ENCODE data around the gene SPX.

Gene SPX, protein sequence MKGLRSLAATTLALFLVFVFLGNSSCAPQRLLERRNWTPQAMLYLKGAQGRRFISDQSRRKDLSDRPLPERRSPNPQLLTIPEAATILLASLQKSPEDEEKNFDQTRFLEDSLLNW

GRCh38 chr12:21526053-21526452, at the start of gene SPX:
SPX (plus strand) TSS chr12:21526296; CDS start chr12:21526473, 177 bp downstream.
- no peak for DNase-seq (ENCODE audit: low spot score)

DNA sequence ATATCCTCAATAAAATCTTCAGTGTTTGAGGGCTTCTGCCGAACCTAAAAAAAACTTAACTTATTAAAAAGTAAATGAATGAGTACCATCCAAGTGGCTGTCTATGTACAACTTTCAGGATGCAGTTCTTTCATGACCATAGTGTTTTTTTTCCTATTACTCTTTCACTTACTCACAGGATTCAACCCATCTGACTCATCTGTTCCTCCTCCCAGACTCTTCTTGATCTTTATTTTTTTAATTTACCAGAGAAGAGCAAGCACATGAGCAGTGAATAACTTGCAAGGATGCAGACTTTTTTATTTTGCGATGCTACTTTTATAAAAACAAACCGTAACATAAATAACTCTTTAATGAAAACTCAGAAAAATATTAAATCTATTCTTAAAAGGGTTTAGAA, 49.1 kb upstream of the SPX start:
- DNase-seq (ENCODE audit: low spot score): no peak

DNA sequence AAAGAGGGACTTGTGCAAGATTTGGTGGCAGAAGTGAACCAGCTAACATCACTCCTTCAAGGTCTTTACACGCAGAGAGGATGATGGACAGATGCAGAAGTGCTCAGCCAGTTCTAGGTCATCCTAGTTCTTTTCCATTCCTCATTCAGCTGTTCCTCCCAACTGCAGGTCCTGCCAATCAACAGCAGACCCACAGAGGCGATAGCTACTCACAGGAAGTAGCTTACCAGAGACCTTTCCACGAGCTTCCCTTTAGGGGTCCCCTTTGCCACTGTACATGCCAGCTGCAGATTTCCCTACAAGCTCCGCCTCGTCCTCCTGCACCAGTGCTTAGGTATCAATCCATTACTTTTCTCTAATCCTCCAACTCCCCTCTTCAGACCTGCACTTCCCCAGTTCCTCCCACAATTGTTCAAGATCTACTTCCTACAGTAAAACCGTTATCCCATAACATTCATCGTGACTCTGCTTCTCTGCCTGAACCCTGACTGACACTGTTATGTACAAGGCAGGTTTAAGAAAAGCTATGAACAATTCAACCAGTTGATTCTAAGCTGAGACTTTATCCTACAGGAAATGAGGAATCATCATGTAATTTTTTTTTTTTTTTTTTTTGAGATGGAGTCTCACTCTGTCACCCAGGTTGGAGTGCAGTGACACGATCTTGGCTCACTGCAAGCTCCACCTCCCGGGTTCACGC, 47.2 kb upstream of the SPX start:
- DNase-seq (ENCODE audit: low spot score): no peak

- DNase-seq (ENCODE audit: low spot score): no peak
Measured at GRCh38 chr12:21483531-21483930, 42.6 kb upstream of the SPX start.

DNA sequence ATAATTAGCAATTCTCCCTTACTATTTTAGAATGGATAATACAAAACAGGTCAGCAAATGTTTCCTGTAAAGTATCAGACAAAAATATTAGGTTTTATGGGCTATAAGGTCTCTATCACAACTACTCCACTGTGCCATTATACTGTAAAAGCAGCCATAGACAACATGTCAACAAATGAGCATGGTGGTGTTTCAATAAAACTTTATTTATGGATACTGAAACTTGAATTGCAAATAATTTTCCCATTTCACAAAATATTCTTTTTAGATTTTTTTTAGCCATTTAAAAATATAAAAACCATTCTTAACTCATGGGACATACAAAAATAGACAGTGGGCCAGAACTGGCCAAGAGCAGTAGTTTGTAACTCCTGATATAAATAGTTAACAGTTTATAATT, 40.1 kb upstream of the SPX start:
- DNase-seq (ENCODE audit: low spot score): no peak

DNA sequence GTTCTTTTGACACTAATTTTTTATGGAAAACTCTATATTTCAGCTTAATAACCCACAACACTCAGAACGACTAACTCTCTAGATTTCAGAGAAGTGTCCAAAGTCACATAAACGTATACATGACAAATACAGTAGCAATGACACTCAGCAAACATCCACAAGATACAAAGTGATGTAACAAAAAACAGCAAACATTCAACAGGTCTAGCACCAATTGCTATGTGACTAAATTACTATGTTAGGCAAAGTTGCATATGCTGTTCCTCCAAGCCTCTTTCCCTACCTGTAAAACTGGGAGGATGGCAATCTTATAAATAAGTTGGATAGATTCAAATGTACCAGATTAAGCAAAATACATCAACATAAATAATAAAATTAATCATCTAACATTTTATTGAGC, 26.3 kb upstream of the SPX start:
- DNase-seq (ENCODE audit: low spot score): no peak

DNA sequence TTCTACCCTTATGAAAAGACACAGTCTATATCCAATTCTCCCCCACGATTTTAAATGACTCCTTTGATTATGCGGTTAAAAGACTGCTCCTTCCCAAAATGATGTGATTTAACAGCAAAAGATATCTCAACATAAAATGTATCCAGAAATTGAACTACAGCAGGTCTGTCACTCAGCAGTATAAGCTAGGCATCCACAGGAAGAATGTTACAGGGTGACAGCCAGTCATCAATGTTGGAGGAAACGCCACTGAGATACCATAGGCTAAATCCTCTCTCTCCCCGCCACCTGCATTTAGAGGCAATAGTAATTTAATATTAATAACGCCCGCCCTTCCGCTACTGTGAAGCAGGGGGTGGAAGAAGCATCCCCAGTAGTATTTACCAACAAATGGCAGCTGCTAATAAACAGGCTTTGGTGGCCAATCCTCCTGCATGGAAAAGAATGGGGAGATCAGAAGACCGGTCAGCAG, 25.3 kb upstream of the SPX start:
- no peak for DNase-seq (ENCODE audit: low spot score)

GRCh38 chr12:21501258-21502163, 24.6 kb upstream of the SPX start, which contains the start of the genes GOLT1B and RECQL:
GOLT1B (plus strand) TSS chr12:21501789; CDS start chr12:21501924, 135 bp downstream.
RECQL (minus strand) TSS chr12:21501635; CDS start chr12:21499570, 2,065 bp downstream.
- DNase-seq (ENCODE audit: low spot score): peak; percentile 97

GRCh38 chr12:21502164-21502496, 24.0 kb upstream of the SPX start:
- DNase-seq (ENCODE audit: low spot score): peak; percentile 4

- no peak for DNase-seq (ENCODE audit: low spot score)
Measured at GRCh38 chr12:21502872-21503271, 23.2 kb upstream of the SPX start.

GRCh38 chr12:21505888-21506287, 20.2 kb upstream of the SPX start:
- DNase-seq (ENCODE audit: low spot score): no peak

DNA sequence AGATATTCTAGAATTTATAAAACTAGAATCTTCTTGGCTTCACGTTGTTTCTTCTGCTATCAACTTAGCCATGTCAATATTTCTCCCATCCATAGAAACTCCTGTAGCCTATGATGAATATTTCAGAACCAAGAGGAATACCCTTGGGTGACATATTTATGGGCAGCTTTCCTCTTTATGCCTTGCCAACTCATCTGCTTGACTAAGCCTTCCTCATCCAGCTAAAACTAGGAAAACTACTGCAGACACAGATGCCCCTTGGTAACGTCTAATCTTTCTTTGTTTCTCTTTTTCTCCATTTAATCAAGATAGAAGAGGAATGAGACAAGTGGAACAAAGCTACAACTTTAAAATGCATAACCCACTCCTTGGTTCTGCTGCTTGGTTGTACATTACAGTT, 18.2 kb upstream of the SPX start:
- DNase-seq (ENCODE audit: low spot score): no peak

- no peak for DNase-seq (ENCODE audit: low spot score)
Measured at GRCh38 chr12:21509768-21510167, 16.3 kb upstream of the SPX start.

DNA sequence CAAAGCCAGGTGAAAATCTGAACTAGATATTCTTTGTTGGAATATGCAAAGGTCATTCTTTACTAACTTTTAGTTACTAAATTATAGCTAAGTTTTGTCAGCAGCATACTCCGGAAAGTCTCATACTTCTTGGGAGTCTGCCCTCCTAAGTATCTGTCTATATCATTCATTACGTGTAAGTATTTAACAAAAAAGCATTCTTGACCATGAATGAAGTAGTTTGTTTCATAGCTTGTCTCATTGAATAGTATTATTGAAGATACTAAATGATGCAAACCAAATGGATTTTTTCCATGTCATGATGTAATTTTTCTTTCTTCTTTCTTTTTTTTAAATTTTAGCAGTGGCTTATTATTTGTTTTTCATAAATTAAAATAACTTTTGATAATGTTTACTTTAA, 9.8 kb upstream of the SPX start:
- DNase-seq (ENCODE audit: low spot score): peak; percentile 56

DNA sequence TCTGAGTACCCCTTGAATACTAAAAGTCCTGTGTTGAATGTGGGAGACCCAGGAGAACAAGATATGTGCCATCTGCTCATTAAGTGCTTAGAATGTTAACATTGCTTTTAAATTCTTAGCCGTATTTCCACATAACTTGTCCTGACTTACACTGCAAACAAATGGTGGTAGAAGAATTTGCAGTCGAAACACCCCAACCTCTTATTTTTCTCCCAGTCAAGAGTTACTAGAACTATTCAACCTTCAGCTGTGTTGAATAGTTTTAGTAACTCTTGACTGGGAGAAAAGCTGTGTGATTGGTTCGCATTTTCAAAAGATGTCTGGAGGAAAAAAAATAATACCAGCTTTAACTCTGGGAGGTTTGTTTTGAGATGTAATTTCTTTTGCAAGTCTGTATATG, 7.6 kb upstream of the SPX start:
- no peak for DNase-seq (ENCODE audit: low spot score)

DNA sequence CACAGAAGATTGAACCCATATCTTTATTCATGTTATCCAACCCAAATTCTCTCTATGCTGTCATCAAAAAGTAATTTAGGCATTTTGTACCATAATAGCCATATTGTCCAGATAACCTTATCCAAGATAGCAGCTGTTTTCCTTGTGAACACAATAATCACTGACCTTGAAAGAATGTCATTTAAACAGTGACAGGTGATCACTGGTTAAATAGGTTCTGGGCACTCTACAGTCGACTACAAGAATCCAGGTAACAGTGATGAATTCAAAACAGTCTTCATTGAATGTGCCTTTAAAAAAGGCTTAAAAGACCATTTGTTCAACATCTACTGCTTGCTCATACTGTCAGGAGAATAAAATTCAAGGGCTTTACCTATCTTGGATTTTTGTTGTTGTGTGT, 4.6 kb upstream of the SPX start:
- DNase-seq (ENCODE audit: low spot score): no peak

GRCh38 chr12:21523148-21523547, 2.9 kb upstream of the SPX start:
- no peak for DNase-seq (ENCODE audit: low spot score)

DNA sequence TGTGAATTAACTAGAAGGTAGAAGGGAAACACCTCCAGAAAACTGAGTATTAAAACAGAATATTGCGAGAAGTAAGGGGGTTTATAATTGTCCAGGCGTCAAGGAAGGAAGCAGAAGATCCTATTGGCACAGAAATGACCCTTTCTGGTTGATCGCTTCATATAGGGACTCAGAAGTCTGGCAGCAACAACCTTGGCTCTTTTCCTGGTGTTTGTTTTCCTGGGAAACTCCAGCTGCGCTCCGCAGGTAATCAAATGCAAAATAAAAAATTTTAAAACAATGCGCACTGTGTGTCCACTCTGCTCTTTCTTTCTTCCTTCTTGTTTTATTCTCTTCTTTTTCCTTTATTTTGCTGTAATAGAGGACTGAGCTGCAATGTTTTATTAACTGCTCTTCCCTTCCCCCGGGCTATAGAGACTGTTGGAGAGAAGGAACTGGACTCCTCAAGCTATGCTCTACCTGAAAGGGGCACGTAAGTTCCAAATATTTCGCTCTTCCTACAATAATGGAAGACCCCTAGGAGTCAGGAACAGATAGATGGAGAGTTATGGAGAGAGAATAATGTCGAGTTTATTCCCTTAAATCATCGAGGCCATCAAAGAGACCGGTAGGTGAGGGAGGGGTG, 737 bp downstream of the SPX start:
- no peak for DNase-seq (ENCODE audit: low spot score)

- peak; percentile 15 for DNase-seq (ENCODE audit: low spot score)
Measured at GRCh38 chr12:21527451-21528180, 1.5 kb downstream of the SPX start.

DNA sequence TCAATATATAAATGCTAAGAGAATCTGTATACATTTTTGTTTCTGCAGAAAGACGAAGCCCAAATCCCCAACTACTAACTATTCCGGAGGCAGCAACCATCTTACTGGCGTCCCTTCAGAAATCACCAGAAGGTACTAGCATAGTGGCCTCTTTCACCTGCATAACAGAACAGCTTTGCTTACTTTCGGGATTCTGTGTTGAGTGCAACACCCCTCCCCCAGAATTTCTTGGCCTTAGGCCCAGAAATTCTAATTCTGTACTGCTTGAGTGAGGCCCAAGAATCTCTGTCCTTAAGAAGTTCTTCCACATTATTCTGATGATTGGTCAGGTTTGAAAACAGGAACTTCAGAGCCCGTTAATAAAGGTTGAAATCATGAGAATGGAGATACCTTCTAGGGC, 2.9 kb downstream of the SPX start:
- no peak for DNase-seq (ENCODE audit: low spot score)

- DNase-seq (ENCODE audit: low spot score): no peak
Measured at GRCh38 chr12:21529456-21529855, 3.4 kb downstream of the SPX start.
